ENCODE data around the gene HTATSF1.

DNA sequence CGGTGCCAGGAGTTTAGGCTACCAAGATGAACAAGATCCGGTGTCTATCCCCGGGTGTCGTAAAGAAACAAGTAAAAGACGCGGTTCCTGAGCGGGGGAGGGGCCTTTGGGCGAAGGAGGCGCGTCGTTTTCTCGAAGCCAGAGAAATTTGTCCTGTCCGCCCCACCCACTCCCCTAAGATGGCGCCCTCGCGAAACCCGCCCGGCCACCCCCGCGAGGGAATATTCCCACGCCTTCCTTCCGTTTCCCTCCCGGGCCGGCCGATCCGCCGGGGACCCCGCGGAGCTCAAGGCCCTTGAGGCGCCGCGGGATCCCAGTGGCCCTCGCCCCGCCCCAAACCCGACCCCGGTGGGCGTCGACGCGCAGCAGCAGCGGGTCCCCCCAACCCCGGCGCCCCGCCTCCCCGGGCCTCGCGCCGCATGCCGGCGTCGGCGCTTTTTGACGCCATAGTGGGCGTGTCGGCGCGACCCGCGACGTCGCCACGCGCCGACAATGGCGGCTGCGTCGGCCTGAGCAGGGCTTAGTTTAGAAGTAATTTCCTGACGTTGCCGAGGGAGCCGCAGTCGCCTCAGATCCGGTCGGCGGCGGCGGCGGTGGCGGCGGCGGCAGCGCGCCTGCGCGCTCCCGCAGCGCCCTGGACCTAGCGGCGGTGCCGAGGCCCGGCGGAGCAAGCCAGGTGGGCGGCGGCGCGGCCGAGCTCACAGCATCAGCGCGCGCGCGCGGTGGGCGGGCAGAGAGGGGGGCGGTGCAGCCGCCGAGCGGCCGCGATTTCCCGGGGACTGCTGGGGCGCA lies 432 bp upstream of the HTATSF1 start:
- TF ChIP-seq EP300 (IDR thresholded peaks at IDR 0.05) (no peak), POLR2A (IDR thresholded peaks at IDR 0.05) (peak in 1 of 2 donors; percentile 27)
- TF ChIP-seq, protein P1, sequence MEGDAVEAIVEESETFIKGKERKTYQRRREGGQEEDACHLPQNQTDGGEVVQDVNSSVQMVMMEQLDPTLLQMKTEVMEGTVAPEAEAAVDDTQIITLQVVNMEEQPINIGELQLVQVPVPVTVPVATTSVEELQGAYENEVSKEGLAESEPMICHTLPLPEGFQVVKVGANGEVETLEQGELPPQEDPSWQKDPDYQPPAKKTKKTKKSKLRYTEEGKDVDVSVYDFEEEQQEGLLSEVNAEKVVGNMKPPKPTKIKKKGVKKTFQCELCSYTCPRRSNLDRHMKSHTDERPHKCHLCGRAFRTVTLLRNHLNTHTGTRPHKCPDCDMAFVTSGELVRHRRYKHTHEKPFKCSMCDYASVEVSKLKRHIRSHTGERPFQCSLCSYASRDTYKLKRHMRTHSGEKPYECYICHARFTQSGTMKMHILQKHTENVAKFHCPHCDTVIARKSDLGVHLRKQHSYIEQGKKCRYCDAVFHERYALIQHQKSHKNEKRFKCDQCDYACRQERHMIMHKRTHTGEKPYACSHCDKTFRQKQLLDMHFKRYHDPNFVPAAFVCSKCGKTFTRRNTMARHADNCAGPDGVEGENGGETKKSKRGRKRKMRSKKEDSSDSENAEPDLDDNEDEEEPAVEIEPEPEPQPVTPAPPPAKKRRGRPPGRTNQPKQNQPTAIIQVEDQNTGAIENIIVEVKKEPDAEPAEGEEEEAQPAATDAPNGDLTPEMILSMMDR (IDR thresholded peaks at IDR 0.05) = no peak
